Activated CD8-positive, alpha-beta memory T cell treated with anti-CD3 and anti-CD28 coated beads, Interleukin-2, amount 50 U/mL, for 1 hour (primary cell): Measurements from ENCODE around the gene SLC41A3.
"Not testable (repeated sequence)": the region's sequence is repeated elsewhere in the genome, so short reads cannot be mapped to it uniquely, and the experiment has no call there.

Experiments
- DNase-seq: peaks from one replicate; pipeline ENCODE4 v3.0.0-alpha.2; 2020; ENCODE audit errors: extremely low read depth

The SLC41A3 gene

DNA sequence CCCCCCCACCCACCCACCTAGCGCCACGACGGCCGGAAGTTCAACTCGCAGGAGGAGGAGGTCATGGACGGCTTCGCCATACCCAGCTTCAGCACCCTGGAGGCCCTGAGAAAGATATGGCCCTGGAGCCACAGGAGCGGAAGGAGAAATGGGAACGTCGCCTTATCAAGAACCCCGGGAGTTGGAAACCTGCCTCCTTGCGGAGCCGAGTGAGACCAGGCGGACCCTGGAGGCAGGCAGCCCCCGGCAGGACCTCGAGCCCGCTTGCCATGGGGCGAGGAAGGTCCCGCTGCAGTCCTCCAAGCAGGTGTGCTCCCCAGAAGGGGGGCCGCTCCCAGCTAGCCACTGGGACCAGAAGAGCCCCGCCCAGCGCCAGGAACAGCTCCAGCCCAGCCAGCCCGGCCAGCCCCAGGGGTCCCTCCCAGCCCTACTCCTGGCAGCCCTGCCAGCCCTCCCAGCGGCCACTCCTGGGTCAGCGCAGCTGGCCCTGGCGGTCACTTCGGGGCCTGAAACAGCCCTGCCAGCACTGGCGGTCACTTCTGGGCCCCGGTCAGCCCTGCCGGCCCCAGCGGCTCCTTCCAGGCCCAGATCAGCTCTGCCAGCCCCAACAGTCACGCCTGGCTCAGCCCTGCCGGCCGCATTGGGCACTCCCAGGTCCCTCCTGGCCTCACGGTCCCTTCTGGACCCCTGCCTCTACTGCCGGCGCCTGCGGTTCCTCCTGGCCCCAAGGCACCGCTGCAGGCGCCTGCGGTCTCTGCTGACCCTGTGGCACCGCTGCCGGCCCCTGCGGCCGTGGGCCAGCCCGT, 125.2 kb downstream of the SLC41A3 start:
- no peak for DNase-seq

DNA sequence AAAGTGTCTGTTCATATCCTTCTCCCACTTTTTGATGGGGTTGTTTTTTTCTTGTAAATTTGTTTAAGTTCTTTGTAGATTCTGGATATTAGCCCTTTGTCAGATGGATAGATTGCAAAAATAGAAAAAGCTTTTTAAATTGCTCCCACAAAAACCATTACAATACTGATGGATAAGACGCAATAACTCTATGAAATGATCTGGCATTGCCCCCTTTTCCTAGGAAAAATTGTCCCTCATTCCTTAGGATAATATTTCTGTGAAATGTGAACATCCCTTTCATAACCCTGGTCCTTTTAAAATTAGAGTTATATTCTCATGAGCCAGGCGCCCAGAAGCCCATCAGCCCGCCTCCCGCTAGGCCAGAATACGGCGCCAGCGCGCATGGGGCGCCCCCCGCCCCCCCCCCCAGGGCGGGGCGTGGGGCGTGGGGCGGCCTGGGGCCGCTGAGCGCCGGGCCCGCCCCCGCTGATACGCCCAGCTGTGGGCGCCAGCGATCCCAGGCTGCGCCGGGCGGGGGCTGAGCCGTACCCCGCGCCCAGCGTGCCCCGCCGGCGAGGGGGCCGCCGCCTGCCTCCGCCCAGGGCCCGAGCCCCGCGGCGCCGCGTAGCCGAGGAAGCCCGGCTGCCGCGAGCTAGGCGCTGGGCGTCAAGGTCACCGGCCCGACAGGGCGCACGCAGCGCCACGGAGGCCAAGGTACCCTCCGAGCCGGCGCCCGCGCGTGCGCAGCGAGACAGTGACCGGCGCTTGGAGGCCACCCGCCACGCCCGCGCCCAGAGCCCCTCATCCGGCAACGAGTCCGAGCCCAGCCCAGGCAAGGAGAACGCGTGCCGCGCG, 126.0 kb downstream of the SLC41A3 start:
- DNase-seq = no peak

DNA sequence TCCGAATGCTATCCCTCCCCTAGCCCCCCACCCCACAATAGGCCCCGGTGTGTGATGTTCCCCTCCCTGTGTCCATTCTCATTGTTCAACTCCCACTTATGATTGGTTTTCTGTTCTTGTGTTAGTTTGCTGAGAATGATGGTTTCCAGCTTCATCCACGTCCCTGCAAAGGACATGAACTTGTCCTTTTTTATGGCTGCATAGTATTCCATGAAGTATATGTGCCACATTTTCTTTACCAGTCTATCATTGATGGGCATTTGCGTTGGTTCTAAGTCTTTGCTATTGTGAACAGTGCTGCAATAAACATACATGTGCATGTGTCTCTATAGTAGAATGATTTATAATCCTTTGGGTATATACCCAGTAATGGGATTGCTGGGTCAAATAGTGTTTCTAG, 126.9 kb downstream of the SLC41A3 start:
- not testable (repeated sequence) for DNase-seq
